Mesodermal cell (in vitro differentiated cells): ENCODE results near the gene AFAP1.

Experiments
- H3K27ac ChIP-seq: 2 replicates; pipeline ENCODE4 v1.7.0; 2013; ENCODE audit warnings: mild to moderate bottlenecking, low read depth, low read length, moderate library complexity; ENCODE audit not compliant: severe bottlenecking
- H3K36me3 ChIP-seq: 2 replicates; pipeline ENCODE4 v1.7.1; 2013; ENCODE audit warnings: mild to moderate bottlenecking, low read length, moderate library complexity; ENCODE audit not compliant: control insufficient read depth, insufficient read depth
- H3K4me1 ChIP-seq: one replicate; pipeline ENCODE4 v1.7.1; 2013; ENCODE audit warnings: mild to moderate bottlenecking, low read length; ENCODE audit not compliant: insufficient read depth, control insufficient read depth, poor library complexity, severe bottlenecking
- H3K4me3 ChIP-seq: 2 replicates; pipeline ENCODE4 v1.7.0; 2013; ENCODE audit warnings: low read length, control low read depth, mild to moderate bottlenecking; ENCODE audit not compliant: insufficient read depth, poor library complexity, severe bottlenecking; ENCODE audit errors: extremely low read depth
- H3K9me3 ChIP-seq: 2 replicates; pipeline ENCODE4 v1.7.1; 2013; ENCODE audit warnings: mild to moderate bottlenecking, low read length, moderate library complexity; ENCODE audit not compliant: control insufficient read depth
- WGBS, 2 experiments: methylation state at CpG; one replicate each; pipeline ENCODE4 v1.1.5; 2013; ENCODE audit warnings: missing lambda C conversion rate in 2 of 2; ENCODE audit not compliant: insufficient coverage in 2 of 2; 5-methylcytosine and 5-hydroxymethylcytosine counted together

AFAP1 gene

DNA sequence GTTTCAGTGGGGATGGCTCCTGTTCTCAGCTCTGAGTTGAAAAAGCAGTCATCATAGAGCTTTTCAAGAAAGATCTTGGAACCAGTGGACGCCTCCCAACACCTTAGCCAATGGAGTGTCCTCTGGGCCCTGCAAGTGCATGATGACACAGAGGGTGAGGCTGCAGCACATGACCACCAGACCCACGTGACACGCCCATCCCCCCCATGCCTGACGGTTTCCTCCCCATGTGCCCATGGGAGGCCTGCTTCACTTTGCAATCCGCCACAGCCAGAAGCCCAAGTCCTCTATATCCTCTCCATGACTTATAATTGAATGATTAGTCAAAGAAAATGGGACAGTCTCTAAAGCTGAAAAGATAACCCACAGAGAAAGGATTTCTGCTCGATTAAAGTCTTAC lies 187.0 kb downstream of the AFAP1 start:
- Histone ChIP-seq H3K27ac (no peak overlapping the region), H3K9me3 (no peaks in the 10 kb centered on the region), H3K4me1 (peaks cover 4% of the 10 kb centered on the region), H3K36me3 (peaks cover 4% of the 10 kb centered on the region), H3K4me3 (no peak overlapping the region)
- 91 to 100% methylated on average over 2 of the region's 6 CpGs for WGBS, 2 experiments

DNA sequence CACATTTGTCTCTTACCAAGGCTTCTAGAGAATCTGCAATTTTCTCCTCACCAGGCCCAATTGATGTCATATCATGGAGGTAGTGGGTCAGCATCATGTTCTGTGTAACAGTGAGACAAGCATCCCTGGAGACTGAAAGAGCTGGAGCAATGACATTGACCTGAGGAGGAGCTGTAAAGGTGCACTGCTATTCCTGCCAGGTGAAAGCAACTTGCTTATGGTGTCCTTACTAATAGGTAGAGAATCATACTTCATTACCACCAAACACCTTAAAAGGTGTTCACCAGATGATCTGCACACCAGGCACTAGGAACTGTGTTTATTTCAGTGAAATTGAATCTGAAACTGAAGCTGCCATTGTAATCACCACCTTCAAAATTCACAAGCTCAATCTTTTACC lies 188.7 kb downstream of the AFAP1 start:
- no peaks in the 10 kb centered on the region for H3K36me3 ChIP-seq
- no peaks in the 10 kb centered on the region for H3K9me3 ChIP-seq
- H3K4me3 ChIP-seq: no peak overlapping the region
- peaks cover 4% of the 10 kb centered on the region for H3K4me1 ChIP-seq
- H3K27ac ChIP-seq: no peak overlapping the region

DNA sequence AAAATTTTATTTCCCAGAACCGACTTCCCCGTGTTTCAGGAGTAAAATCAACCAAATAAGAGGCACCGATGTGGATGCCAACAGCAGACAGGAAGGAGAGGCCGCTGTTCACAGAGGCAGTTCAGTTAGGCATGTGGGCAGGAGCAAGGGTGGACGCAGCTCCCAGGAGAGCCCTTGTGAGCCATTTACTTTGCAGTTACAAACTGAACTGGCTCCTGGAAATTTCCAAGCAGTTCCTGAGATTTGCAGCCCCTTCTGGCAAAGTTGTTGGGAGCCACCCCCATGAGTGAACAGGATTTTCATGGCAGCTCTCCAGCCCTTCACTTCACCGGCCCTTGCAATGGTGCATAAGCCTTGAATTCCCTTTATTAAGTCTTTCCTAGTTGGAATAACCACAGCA lies 189.1 kb downstream of the AFAP1 start:
- H3K4me3 ChIP-seq: no peak overlapping the region
- 64 to 79% methylated on average over 6 of the region's 6 CpGs for WGBS, 2 experiments
- H3K27ac ChIP-seq: no peak overlapping the region
- H3K36me3 ChIP-seq: no peaks in the 10 kb centered on the region
- H3K9me3 ChIP-seq: no peaks in the 10 kb centered on the region
- peaks cover 4% of the 10 kb centered on the region for H3K4me1 ChIP-seq

DNA sequence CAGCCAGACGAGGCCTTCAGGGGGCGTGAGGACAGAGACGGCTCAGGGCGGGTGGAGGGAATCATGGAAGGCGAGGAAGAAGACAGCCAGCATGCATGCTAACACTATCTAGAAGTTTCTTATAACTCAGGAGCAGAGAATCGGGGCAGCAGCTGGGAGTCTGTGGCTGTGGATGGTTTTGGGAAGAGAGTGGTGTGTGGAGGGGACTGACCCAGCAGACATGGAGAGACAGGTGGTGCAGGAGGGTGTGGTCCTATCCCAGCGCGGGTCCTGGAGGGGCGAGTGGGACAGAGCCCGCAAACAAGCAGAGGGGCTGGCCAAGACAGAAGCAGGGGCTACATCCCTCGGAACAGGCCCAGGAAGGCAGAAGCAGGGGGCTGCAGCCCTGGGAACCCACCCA lies 192.1 kb downstream of the AFAP1 start:
- no peaks in the 10 kb centered on the region for H3K36me3 ChIP-seq
- no peak overlapping the region for H3K4me3 ChIP-seq
- 94 to 96% methylated on average over 10 of the region's 11 CpGs for WGBS, 2 experiments
- H3K9me3 ChIP-seq: no peaks in the 10 kb centered on the region
- no peak overlapping the region for H3K27ac ChIP-seq
- peaks cover 4% of the 10 kb centered on the region for H3K4me1 ChIP-seq

DNA sequence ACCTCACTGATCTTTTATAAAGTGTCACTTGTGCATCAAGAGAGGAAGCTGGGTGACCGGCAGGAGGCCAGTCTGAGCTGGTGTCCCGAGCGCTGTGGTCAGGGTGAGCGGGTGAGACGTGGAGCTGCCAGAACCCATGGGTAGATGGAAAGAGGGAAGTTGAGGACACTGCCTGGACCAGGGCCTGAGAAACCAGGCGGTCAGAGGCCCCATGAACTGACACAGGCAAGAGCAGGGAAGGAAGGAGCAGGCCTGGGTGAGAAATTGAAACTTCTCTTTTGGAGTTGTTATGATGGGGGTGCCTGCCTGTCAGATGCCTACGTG lies 192.6 kb downstream of the AFAP1 start:
- Histone ChIP-seq H3K9me3 (no peaks in the 10 kb centered on the region), H3K4me1 (peaks cover 4% of the 10 kb centered on the region), H3K27ac (no peak overlapping the region), H3K36me3 (no peaks in the 10 kb centered on the region), H3K4me3 (no peak overlapping the region)
- 94 to 100% methylated on average over 7 of the region's 7 CpGs for WGBS, 2 experiments

DNA sequence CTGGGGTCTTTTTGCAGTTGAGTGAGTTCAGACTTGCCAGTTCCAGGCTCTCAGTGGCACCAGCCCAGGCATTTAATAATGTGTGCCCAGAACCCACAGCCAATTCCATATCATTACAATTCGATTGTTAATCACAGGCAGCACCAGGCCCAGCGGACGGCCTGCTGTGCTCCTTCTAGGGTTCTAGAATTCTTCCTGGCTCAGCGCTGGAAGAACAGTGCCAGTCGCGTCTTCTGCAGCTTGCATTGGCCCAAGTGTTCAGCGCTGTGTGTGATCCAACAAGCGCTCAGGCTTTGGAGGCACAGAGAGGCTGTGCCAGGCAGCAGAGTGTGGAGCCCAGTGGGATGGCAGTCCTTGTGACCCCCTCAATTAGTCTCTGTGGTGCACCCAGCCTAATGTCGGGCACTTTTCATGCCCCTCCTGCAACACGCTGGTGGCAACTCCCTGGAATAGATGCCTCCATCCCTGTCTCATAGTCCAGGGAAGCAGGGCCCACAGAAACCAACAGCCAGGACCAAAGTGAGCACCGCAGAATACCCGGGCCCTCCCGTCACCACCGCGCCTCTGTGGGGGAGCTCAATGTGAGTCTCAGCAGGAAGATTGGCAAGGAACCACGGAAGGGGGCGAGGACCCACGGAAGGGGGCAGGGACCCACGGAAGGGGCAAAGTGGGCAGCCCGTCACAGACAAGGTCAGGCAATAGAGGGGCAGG lies 193.2 kb downstream of the AFAP1 start:
- H3K9me3 ChIP-seq: no peaks in the 10 kb centered on the region
- H3K27ac ChIP-seq: no peak overlapping the region
- 94 to 96% methylated on average over 20 of the region's 20 CpGs for WGBS, 2 experiments
- H3K36me3 ChIP-seq: no peaks in the 10 kb centered on the region
- peaks cover 4% of the 10 kb centered on the region for H3K4me1 ChIP-seq
- no peak overlapping the region for H3K4me3 ChIP-seq

DNA sequence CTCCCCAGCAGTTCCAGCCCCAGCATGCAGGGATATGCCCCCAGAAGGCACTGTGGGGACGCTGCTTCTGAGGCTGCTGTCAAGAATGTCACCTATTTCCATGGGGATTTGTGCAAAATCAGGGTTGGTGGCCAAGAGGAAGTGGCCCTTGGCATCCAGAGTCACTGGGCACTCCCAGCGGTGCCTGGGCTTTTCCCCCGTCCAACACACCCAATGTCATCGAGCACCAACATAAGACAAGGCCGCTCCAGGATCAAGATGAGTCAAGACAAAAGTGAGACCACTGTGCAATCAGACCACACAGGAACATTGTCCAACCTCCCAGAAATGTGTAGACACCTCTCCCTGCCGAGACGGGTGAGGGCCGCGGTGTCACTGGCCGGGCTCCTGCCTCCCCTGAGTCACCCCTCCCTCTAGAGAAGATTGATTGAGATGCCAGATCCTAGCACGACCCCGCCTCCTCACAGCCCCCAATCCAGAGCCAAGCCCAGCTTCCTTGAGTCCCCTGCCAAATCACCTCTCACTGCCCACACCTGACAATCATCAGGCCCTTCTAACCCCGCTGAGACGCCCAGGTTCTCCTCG lies 194.3 kb downstream of the AFAP1 start:
- H3K4me1 ChIP-seq: peaks cover 4% of the 10 kb centered on the region
- no peak overlapping the region for H3K4me3 ChIP-seq
- no peaks in the 10 kb centered on the region for H3K36me3 ChIP-seq
- no peaks in the 10 kb centered on the region for H3K9me3 ChIP-seq
- 84 to 91% methylated on average over 8 to 12 of the region's 15 CpGs for WGBS, 2 experiments
- H3K27ac ChIP-seq: no peak overlapping the region

DNA sequence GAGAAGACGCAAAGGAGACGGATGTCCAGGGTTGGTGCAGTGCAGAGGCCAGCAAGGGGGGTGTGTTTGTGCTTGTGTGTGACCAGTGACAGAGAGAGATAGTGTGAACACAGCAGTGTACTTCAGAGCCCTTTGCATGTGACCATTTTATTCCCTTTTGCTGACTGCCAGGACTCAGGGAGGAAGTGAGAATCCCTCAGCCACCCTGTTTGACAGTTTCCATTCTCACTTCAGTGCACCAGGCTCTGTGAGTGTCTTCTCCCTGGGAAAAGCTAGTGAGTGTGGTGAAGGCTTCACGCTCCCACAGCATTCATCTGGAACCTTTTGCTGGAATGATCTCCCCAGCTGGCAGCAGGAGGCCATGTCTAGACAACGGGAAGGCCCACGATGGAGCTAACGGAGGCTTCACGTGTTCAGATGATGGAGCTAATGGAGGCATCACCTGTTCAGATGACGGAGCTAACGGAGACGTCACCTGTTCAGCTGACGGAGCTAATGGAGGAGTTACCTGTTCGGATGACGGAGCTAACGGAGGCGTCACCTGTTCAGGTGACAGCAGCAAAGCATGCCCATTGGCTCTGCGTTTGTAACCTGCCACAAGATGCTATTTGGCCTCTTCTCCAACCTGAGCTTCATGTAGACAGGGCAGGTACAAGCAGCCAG lies 195.4 kb downstream of the AFAP1 start:
- Histone ChIP-seq H3K36me3 (no peaks in the 10 kb centered on the region), H3K27ac (no peak overlapping the region), H3K4me3 (no peak overlapping the region), H3K9me3 (no peaks in the 10 kb centered on the region), H3K4me1 (no peaks in the 10 kb centered on the region)
- WGBS, 2 experiments: 80 to 84% methylated on average over 16 of the region's 16 CpGs

DNA sequence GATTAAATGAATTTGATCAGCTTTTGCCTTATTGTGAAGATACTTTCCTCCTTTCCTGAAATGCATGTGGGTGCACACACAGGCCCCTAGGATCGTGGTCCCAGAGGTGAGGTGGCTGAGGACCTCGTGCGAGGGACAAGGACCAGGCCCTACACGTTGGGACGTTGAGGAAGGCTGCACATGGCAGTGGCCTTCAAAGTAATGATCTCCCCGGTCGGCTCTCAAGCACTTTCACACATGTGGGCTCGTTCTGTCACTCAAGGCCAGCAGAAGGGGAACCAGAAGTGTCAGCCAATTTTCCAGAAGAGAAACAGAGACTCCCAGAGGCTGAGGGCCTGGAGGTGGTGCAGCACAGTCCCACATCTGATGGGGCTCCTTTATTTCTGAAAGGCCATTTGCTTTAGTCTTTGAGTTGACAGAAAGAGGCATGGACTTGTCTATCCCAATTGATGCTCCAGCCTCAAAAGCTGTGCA lies 196.8 kb downstream of the AFAP1 start:
- Histone ChIP-seq H3K4me3 (no peak overlapping the region), H3K9me3 (no peaks in the 10 kb centered on the region), H3K4me1 (no peaks in the 10 kb centered on the region), H3K36me3 (no peaks in the 10 kb centered on the region), H3K27ac (no peak overlapping the region)
- WGBS, 2 experiments: 78 to 83% methylated on average over 8 of the region's 8 CpGs

DNA sequence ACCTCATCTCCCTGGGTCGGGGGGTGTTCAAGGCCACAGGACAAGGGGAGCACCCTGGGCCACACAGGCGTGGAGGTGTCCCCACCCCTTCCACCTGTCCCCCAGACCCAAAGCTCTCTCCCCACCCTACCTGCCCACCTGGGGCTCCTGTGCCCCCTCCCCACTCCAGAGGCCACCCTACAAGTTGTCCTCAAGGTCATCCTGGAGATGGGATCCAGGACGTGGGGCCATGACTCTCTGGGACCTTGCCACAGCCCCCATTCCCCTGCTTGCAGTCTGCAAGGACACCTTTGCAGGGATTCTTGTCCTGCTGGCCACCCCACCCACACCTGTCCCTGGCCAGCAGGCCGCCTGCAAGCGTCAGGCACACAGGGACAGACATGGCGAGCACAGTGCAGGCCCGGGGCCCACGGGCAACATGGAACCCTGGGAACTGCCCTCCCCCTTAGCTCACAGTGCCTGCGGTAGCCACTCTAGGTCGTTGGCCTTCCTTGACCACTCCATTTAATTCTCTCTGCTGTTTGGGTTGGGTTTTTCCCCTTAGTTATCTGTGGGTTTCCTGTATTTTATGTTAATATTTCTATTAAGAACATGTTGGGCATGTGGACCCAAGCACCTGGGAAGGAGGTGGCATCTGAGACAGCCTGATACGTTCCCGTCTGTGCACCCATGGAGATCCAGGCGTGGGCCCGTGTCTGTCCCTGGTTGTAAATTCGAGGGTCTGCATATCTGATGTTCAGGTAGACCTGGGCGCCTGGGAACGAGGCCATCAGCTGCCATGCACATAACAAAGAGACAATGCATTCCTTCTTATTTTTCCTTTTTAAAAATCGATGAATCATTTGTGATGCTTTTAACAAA lies 197.5 kb downstream of the AFAP1 start:
- no peak overlapping the region for H3K4me3 ChIP-seq
- no peaks in the 10 kb centered on the region for H3K9me3 ChIP-seq
- 95% methylated on average over 12 to 15 of the region's 18 CpGs for WGBS, 2 experiments
- H3K27ac ChIP-seq: no peak overlapping the region
- H3K36me3 ChIP-seq: no peaks in the 10 kb centered on the region
- H3K4me1 ChIP-seq: no peaks in the 10 kb centered on the region
